GM18511 (cell line): ENCODE results near the gene SKOR1.

Experiments
- ATAC-seq: cut with Tn5 transposase; IDR thresholded peaks from one replicate; pipeline ENCODE4 v1.9.1; 2021; ENCODE audit warnings: mild to moderate bottlenecking, moderate library complexity; ENCODE audit not compliant: unreplicated experiment

Gene SKOR1

DNA sequence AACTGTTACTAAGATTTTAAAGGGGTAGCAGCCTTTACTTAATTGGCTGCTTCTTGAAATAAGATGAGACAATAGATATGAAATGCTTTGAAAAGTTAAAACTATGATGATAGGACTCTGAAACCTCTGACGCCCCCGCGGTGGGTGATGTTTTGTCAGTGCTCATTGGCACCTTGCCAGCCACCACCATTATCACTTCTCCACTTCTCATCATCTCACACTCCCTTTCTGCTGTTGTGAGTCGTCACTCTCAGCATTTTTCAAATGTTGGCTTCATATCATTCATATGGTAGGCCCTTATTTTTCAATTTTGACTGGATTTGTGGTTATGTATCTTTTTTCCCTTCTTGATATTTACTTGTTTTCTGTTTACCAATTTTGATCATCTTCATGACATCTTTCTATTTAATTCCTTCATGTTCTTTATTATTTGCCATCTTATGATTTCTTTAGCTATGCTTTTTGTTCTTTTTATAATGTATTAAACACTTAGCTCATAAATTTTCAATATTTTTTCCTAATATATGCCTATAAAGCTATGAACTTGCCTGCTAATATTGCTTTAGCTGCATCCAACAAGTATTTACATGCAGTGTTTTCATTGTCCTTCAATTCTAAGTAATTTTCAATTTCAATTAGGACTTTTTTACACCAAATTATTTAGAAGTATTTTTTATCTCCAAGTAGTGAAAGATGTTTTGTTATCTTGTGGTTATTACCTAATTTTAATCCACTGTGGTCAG, 30.3 kb upstream of the SKOR1 start:
- no peak for ATAC-seq

DNA sequence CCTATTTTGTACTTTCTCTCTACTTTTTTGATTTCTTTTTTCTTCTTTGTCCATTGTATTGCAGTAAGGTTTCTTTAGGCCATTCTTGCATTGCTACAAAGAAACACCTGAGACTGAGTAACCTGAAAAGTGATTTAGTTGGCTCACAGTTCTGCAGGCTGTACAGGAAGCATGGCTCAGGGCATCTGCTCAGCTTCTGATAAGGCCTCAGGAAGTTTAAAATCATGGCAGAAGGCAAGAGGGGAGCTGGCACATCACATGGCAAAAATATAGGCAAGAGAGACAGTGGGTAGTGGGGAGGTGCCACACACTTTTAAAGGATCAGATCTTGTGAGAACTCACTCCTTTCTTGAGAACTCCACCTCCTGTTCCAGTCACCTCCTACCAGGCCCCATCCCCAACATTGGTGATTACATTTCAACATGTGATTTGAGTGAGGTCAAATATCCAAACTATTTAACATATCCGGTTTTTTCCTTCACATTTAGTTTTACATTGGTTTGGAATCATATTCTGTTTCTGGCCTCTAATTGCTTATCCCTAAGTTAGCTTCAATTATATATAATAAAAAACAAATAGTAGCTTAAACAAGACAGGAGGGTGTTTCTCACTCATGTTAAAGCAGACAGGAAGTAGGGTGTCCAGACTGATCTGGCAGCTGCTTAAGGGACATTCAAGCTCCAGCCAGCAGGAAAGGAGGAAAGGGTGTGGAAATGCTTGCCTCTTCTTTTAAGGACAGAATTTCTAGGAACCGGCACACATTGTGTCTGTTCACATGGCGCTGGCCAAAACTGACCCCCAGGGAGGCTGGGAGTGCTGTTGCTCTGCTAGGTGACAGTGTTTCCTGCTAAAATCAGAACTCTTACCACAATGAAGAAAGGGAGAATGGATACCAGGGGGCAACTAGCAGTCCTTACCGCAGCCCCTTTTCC, 28.8 kb upstream of the SKOR1 start:
- no peak for ATAC-seq

DNA sequence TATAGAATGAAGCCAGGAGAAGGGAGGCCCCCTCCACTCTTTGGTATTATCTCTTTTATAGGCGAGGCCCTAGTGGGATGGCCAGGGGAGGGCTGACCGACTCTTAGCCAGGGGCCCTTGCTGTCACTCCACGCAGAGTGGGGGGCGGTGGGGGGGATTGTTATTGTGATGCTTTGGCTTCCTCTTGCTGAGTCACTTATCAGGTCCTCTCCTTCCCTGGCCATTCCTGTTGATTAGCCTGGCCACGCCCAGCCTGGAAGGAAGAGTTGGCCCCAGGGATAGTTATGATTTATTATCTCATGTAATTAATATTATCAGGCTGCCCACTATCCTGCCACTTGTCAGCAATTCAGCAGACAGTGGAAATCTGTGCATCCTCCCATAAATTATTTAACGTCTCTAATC, 25.5 kb upstream of the SKOR1 start:
- ATAC-seq, result no peak

DNA sequence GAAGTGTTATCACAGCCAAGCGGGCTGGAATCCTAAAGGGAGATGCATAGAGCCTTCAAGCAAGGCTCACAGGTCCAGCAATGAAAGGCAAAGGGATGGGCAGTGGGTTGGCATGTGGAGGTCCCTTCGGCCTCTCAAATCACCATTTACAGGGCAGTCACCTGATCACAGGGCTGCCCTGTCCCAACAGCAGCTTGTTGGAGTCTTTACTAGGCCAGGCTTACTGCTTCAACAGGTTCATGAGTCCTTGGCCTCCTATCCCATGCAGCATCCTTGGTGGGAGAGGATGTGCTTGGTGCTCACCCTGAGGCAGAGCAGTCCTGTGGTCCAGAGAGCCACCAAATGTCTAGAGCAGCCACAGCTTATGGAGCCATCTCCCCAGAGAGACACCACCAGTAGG, 24.2 kb upstream of the SKOR1 start:
- ATAC-seq, result no peak

DNA sequence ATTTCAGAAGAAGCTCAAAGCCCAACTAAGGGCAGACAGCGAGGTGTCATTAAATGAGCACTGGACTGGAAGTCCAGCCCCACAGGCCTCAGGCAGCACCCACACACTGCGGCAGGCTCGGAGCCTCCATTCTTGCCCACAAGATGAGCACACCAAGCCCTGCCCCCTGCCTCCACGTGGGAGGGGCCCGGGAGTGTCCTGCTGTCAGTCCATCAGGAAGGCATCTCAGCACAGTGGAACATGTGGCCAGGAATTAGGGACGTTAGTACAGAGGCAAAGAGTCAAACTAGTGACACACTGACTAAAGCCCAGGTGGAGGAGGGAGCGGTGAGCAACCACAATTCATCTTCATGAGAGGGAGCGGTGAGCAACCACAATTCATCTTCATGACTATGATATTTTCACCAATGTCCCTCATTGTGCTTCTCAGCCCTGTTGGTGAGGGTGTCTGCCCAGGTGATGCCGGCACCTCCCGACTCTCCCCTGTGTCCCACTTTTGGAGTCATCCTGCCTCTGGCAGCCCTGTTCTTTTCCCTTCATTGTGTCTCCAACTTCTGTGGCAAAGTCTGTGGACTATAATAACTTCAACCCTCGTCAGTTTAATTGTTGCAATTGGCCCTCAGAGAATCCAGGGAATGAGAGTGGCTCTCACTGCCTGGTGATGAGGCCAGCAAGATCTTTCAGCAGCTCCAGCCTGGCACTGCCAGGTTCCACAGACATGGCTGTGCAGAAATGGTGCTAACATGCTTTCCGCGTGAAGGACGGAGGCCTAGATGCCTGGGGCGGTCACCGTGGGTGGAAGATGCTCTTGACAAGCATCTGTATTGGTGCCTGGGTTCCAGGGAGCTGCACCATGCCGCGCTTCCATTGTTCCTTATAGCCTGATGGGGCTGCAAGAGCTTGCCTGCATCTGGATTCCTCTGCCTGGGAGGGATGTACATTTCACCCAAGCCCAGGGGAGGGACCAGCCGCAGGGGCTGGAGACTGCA, 23.1 kb upstream of the SKOR1 start:
- no peak for ATAC-seq

DNA sequence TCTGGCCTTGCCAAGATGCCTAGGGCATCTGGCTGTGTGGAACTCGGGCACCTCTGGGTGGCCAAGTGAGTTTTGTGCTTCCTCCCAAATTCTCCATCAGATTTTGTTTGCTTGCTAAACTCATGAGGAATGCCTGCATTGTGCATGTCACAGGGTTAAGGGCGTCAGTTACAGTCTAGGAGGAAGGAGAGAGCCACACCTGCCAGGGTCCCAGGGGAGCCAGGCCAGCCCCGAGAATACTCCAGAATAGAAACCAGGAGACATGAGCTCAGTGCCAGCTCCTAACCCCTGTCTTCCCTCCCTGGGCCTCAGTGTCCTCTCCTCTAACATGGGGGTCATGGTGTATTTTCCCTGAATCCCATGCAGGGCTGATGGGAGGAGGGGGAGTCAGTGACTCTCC, 22.0 kb upstream of the SKOR1 start:
- ATAC-seq, result no peak

DNA sequence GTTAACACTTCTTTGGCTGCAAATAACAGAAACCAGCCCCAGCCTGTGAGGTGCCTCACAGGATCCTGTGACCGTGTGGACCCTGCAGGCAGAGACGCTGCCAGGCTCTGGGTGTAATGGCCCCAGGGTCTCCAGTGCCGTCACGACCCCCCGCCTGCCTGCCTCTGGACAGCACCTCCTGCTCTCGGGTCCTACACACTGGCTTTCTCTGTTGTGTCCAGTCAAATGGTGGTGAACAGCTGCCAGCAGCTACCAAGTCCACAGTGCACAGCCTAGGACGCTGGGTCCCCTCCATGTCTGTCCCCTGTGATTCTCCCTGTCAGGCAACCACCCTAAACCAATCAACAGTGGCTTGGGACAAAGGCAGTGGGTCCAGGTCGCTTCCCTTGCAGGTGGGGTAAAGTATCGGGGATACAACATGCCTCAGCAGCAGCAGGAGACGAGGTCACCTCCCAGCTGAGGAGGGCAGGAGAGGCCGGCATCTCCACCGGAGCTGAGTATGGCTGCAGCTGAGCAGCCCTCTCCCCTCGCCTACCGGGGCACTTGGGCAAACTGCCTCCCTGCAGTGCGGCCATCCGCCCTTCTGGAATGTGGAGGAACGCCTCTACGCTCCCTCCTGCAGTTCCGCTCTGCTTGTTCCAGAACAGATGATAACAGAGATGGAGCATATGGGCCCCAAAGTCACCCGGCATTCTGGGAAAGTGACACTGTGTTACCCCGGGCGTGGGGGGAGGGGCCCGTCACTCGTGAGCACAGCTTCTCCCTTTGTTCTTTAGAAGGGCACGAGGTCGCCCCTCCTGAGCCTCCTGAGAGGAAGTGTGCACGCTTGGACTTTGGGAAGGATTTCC, 21.1 kb upstream of the SKOR1 start:
- no peak for ATAC-seq

DNA sequence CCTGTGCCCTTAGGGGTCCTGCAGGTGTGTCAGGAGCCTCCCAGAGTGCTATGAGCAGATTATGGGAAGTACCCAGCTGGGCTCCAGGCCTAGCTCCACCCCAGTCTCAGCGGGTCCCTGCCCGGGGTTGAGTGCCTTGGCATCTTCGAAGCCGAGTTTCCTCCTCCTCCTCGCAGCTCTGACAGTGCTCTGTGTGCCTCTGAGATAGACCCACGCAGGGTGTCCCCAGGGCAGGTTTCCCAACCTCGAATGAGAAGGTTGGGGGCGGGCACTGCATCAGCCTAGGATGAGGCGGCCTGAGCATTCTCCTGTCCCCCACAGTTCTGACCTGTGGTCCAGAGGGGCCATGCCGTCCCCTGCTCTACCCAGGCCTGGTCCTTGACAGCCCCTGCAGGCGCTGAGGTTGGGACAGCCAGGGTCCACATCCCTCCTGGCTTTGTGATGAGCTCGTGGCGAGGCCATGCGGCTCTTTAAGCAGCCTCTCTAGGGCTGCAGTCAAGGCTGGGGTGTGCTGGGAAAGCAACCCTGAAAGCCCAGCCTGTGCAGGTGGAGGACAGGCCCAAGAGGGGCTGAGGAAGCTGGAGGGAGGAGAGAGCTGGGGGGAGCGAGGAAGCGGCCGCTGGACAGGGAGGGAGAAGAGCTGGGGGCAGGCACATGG, 20.2 kb upstream of the SKOR1 start:
- ATAC-seq, result no peak

DNA sequence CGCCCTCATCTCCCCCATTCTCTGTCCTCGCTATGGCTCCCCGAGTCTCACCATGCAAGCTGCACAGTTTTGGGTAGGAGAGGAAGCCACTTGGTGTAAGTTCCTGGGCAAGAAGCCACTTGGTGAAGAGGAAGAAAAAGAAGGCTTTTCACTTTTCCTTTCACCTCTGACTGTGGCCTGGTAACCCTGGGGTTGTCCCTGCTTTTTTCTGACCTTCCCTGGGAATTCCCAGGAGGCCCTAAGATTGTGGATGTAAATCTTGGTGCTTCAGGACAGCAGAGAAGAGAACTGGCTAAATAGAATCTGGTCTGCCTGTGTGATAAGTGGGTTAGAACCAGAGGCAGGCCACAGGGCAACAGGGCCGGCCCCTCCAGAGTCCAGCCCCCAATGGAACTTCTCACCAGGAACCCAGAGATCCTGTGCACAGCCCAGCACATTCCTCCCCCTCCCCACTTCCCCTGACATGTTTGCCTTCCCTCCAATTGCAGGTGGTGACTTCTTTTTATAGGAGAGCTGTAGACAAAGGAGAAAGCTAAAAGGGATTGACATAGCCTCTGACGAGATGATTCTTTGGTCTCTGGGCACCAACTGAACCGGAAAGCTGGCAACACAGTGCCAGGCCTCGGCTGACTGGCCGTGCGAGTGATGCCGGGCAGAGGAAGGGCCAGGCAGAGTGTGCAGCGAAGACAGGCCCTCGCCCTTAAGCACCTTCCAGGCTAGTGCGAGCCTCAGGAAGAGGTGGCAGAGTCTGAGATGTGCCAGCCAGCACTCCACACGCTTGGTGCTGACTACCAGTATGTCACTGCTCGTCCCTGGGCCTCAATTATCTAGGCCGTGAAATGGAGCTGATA, 19.4 kb upstream of the SKOR1 start:
- ATAC-seq, result no peak

DNA sequence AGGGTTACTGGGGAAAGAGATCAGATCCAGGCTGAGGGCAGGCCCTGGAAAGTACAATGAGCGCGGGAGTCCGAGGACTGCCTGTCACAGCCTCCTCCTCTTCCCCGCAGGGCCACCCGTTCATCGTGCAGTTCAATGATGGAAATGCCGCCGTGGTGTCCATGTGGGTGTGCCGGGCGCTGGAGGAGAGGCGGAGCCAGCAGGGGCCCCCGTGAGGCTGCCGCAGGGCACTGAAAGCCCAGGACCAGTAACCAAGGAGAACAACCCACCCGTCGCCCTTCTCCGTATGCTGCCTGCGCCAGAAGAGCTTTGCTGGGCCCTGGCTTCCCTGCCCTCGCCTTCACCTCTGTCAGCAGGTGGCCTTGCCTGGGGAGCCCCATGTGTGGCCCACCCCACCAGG, 18.8 kb upstream of the SKOR1 start:
- no peak for ATAC-seq

DNA sequence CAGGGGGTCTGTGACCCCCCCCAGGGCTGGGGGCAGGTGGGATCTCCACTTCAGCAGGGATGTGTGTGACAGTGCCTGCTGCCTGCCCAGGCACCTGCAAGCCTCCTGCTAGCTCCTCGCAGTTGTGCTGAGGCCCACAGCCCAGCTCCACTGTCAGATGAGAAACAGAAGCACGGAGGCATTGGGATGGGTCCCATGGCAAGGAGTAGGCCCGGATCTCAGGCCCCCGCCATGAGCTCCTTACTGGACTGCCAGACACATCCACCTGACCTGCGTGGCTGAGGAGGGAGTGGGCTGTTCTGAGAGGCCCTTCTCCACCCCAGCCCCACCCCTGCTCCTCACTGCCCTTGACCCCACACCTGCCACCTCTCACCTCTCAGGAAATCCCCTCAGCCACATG, 18.2 kb upstream of the SKOR1 start:
- ATAC-seq, result no peak

DNA sequence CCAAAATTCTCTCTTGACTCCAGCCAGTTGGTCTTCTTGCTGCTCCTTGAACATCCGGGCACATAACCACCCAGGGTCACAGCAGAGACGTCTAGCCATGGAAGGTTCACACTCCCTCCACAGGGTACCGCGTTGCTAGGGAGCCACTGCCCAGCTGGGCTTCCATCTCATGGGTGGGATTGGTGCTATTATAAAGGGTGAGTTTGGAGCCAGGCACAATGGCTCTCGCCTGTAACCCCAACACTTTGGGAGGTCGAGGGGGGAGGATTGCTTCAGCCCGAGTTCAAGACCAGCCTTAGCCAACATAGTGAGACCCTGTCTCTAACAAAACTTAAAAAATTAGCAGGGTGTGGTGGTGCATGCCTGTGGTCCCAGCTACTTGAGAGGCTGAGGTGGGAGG, 17.5 kb upstream of the SKOR1 start:
- ATAC-seq, result no peak

DNA sequence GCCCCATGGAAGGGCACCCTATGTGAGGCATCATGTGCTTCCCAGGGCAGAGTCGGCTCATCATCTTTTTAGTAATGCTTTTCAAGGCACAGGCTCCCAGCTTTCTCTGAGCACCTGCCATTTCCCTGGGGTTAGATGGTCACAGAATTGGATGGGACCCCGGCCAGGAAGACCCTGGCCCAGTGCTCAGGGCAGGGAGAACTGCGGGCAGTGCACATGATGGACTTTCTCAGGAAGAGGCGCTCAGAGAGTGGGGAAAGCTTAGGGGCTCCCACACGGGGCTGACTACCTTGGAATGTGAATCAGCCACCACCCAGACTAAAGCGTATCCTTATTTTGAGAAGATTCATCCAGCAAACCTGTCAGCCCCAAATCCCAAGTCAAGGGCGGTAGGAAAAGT, 16.5 kb upstream of the SKOR1 start:
- no peak for ATAC-seq

DNA sequence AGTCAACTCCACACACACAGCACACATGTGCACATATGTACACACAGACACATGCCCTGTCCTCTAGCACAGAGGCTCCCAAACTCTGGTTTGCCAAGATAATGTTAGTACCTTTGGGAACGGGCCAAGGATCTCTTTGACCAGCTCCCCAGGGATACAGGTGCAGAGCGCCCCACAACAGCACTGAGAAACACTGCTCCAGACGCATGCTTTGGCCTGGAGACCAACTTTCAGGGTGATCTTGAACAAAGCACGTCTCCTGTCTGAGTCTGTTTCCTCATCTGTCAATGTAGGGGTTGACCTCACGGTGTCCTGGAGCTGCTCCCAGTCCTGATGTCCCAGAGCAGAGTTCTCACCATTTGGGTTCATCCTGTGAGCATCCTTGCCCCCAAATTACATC, 15.9 kb upstream of the SKOR1 start:
- ATAC-seq, result no peak

DNA sequence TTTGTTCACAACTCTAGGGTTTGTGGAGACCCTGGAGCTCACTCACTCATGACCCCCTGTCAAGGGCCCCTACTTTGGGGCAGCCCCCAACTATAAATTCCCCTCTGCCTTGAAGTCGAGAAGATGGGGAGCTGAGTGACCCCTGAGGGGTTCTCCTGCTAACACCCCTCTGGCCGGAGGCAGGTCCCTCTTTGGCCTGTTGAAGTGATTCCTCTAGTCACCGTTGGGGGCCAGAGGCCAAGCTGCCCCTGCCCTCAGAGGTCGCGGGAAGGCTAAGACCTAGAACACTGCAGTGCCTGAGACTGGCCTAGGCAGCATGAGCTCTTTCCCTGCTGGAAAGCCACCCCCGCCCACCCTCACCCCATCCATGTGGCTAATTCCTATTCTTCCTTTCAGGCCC, 15.4 kb upstream of the SKOR1 start:
- no peak for ATAC-seq

DNA sequence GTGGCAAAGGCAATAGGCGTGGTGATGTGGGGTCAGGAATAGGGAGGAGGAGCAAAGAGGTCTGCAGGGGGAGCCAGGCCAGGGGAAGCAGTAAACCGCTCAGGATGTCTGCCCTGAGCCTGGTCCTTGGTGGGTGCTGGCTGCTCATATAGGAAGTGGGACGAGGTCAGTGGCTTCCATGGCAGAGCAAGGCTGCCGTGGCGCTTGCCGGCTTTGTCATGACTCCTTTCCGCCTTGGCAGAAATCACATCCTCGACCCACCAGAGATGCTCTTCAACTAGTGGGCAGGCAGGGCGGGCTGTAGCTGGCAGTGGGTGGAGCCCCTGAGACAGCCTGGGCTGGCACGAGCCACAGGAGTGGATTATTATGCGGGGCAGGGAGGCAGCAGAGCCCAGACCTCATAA, 13.1 kb upstream of the SKOR1 start:
- no peak for ATAC-seq

DNA sequence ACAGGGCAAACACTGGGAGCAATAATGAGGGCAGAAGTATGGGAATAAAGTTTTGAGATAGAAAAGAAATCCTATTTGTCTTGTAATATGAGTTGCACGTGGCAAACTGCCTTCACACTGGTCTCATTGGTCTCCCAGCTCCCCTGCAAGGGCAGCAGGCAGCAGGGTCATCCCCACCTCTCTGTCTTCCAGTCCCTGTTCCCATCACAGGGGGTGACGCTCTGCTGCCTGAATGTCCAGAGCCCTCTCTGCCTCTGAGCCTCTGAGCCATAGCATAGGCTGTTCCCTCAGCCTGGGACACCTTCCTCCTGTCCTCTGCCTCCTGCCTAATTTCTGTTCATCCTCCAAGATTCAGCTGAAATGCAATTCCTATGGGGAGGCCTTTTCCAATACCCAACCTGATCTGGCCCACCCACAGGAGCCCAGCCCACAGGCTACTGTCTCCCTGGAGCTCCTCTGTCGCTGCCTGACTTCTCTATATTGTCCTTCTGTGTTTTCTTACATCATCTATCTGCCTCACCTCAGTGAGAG, 12.1 kb upstream of the SKOR1 start:
- no peak for ATAC-seq

DNA sequence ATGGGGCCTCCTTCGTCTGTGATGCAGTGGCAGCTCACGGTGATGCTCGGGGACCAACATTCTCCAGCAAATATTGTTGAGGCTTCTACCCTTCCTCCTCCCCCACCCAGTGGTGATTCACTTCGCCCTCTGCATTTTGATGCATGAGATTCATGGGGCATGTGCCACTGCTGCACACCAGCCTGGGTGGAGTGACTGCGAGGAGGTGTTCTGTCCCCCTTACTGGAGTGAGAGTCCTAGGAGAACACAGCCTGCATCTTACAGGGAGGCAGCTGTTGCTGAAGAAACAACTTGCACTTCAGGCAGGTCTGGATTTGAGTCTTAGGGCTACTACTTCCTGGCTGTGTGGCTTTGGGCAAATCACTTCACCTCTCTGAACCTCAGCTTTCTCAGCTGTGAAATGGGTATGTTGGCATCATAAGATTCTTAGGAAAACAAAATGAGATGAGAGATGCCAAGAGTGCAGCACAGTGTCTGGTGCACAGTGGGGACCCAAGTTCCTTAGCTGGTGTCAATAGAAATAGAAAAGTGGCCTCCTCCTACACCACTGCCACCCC, 10.2 kb upstream of the SKOR1 start:
- no peak for ATAC-seq
